Peyer's patch (tissue), 4 donors: ENCODE measurements around the gene ELOVL5. TPM values are rescaled to one million over a fixed set of nuclear protein-coding genes. Genes with fewer than 3 reads are reported as not detected.

Source experiments
- DNase-seq, 3 donors: peaks; one replicate each; pipeline ENCODE4 v3.0.0-alpha.2; 2017 to 2019
- H3K27ac ChIP-seq, 4 donors: fragments of 200-600 bp; sonication (generic); one replicate each; pipeline ENCODE4 v1.5.1; 2016 to 2019
- H3K27me3 ChIP-seq, 2 donors: fragments of 200-600 bp; sonication (generic); one replicate each; pipeline ENCODE4 v1.5.1; 2019
- H3K36me3 ChIP-seq, 3 donors: fragments of 200-600 bp; sonication (generic); one replicate each; pipeline ENCODE4 v1.5.1; 2016 to 2019
- H3K4me1 ChIP-seq, 4 donors: fragments of 200-600 bp; sonication (generic); one replicate each; pipeline ENCODE4 v1.5.1; 2016 to 2019
- H3K4me3 ChIP-seq, 4 donors: fragments of 200-600 bp; sonication (generic); 1 replicate in 3 of 4; 2 replicates in 1 of 4; pipeline ENCODE4 v1.5.1; 2016 to 2019; ENCODE audit warnings: mild to moderate bottlenecking in 1 of 4
- H3K9me3 ChIP-seq, 4 donors: fragments of 200-600 bp; sonication (generic); one replicate each; pipeline ENCODE4 v1.5.1; 2016 to 2019; ENCODE audit warnings: mild to moderate bottlenecking in 1 of 4
- POLR2A ChIP-seq, 2 donors: fragments of 450-650 bp; IDR thresholded peaks; one replicate each; pipeline ENCODE4 v1.5.1; 2017; ENCODE audit warnings: antibody characterized with exemption in 2 of 2, mild to moderate bottlenecking in 2 of 2, moderate library complexity in 2 of 2
- total RNA-seq, 4 donors: library from RNA; depleted of rRNA; stranded (reverse); fragments of >200 nt; gene quantifications; one replicate each; pipeline ENCODE4 v1.1.0, GENCODE V29; 2016
- TF ChIP-seq, protein P1 (sequence below), 6 experiments: fragments of 450-650 bp in 4 of 6; fragments of 200-600 bp in 2 of 6; sonication (generic) in 1 of 6; IDR thresholded peaks; one replicate each; pipeline ENCODE4 v1.5.1; 2017 to 2019; ENCODE audit warnings: antibody characterized with exemption in 6 of 6, mild to moderate bottlenecking in 3 of 6, moderate library complexity in 1 of 6

Gene ELOVL5
- total RNA-seq, 4 donors from 2014 or later = 40.3 to 101 (median 78.6) TPM

DNA sequence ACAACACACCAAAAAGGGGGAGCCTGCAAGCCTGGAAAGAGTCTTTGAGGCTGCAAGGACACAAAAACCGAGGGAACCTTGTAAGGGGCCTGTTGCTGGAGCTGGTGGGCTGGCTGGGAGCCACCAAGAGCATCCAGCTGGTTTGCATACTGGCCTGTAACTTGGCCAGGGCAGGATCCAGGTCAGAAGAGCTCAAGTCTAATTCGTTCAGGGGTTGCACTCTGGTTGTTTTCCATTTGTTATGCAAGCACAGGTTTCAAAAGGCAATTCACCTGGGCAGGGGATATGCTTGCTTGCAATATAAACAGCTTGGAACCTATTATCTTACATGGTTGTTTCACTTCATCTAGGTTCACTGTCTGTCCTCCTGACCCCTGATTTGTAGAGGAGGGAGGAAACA lies 101.8 kb downstream of the ELOVL5 start:
- Histone ChIP-seq H3K4me3 (no peak overlapping the region), H3K36me3 (no peaks in the 10 kb centered on the region), H3K27me3 (no peaks in the 10 kb centered on the region), H3K27ac (peak overlapping the region in 1 of 4 donors; percentile 42), H3K9me3 (no peaks in the 10 kb centered on the region), H3K4me1 (peaks cover 0 to 7% (median 0%) of the 10 kb centered on the region in 4 donors)
- TF ChIP-seq, protein P1, sequence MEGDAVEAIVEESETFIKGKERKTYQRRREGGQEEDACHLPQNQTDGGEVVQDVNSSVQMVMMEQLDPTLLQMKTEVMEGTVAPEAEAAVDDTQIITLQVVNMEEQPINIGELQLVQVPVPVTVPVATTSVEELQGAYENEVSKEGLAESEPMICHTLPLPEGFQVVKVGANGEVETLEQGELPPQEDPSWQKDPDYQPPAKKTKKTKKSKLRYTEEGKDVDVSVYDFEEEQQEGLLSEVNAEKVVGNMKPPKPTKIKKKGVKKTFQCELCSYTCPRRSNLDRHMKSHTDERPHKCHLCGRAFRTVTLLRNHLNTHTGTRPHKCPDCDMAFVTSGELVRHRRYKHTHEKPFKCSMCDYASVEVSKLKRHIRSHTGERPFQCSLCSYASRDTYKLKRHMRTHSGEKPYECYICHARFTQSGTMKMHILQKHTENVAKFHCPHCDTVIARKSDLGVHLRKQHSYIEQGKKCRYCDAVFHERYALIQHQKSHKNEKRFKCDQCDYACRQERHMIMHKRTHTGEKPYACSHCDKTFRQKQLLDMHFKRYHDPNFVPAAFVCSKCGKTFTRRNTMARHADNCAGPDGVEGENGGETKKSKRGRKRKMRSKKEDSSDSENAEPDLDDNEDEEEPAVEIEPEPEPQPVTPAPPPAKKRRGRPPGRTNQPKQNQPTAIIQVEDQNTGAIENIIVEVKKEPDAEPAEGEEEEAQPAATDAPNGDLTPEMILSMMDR (IDR thresholded peaks at IDR 0.05) = no peak
- no peak for TF ChIP-seq POLR2A (IDR thresholded peaks at IDR 0.05)
- no peak for DNase-seq

DNA sequence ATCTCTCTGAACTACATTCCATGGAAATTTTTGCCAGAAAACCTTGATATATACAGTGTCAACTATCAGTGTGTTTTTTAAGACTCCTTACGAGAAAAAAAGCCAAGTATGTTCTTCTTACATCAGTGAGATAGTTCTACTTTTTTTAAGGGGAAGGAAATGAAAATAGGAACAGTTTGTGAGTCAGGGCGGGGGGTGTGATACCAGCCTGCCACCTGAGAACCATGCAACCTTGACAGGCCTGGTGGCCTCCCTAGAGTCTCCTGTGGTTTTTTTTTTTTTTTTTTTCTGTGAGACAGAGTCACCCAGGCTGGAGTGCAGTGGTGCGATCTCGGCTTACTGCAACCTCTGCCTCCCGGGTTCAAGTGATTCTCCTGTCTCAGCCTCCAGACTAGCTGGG lies 103.8 kb downstream of the ELOVL5 start:
- DNase-seq = peak in 2 of 3 donors; percentile 80 to 82

DNA sequence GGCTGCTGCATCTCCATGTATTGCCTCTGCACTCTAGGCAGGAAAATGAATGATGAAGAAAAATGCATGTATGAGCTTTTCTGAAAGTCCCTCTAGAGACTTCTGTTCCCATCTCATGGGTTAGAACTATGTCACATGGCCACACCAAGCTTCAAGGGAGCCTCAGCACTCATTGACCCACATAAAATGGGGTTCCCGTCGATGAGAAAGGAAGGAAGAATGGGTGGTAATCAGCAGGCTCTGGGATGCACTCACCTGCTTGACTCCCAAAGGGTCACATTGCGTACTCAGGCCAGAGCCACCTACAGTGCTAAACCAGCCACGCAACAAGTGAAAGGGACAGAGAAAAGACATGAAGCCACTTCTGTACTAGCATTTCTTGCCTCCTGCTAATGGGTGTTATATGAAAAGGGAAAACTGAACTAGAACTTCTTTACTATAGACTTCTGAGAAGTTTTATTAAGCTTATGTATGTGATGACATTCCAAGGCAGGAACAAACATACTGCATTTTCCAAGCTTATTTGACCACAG lies 104.3 kb downstream of the ELOVL5 start:
- H3K27me3 ChIP-seq = no peaks in the 10 kb centered on the region
- no peak for TF ChIP-seq POLR2A (IDR thresholded peaks at IDR 0.05)
- TF ChIP-seq, protein P1 (IDR thresholded peaks at IDR 0.05) = no peak
- H3K4me1 ChIP-seq = peaks cover 0 to 12% (median 0%) of the 10 kb centered on the region in 4 donors
- H3K9me3 ChIP-seq = no peaks in the 10 kb centered on the region
- H3K4me3 ChIP-seq = no peak overlapping the region
- H3K27ac ChIP-seq = peak overlapping the region in 2 of 4 donors; percentile 46 to 74
- DNase-seq = no peak
- H3K36me3 ChIP-seq = no peaks in the 10 kb centered on the region

More for the DNA sequence above, 103.8 kb downstream of the ELOVL5 start:
- Histone ChIP-seq H3K9me3 (no peaks in the 10 kb centered on the region), H3K27ac (peak overlapping the region in 1 of 4 donors; percentile 74), H3K4me3 (no peak overlapping the region), H3K36me3 (no peaks in the 10 kb centered on the region), H3K27me3 (no peaks in the 10 kb centered on the region), H3K4me1 (peaks cover 0 to 12% (median 0%) of the 10 kb centered on the region in 4 donors)
- TF ChIP-seq, protein P1 (IDR thresholded peaks at IDR 0.05) = no peak
- TF ChIP-seq POLR2A (IDR thresholded peaks at IDR 0.05) = no peak

DNA sequence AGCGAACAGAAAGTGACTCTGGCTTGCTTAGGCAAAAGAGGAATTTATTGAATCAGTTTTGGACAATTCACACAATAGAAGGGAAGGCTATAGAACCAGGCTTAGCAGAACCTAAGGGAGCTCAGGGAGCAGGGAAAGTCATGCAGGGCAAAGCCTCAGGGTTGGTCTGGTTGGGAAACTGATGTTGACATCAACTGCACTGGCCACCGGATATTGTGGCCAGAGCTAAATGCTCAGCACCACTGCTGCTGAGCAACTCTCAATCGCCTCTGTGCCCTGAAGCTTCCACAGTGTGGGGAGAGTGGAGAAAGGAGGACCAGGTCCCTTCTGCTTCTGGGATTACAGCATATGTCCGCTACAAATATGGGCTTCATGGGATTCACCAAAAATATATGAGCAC lies 106.8 kb downstream of the ELOVL5 start:
- Histone ChIP-seq H3K27ac (peak overlapping the region in 1 of 4 donors; percentile 64), H3K9me3 (no peaks in the 10 kb centered on the region), H3K4me3 (no peak overlapping the region), H3K4me1 (peaks cover 0 to 12% (median 0%) of the 10 kb centered on the region in 4 donors), H3K27me3 (no peaks in the 10 kb centered on the region), H3K36me3 (no peaks in the 10 kb centered on the region)
- TF ChIP-seq POLR2A (IDR thresholded peaks at IDR 0.05) = no peak
- TF ChIP-seq, protein P1 (IDR thresholded peaks at IDR 0.05) = no peak
- no peak for DNase-seq

DNA sequence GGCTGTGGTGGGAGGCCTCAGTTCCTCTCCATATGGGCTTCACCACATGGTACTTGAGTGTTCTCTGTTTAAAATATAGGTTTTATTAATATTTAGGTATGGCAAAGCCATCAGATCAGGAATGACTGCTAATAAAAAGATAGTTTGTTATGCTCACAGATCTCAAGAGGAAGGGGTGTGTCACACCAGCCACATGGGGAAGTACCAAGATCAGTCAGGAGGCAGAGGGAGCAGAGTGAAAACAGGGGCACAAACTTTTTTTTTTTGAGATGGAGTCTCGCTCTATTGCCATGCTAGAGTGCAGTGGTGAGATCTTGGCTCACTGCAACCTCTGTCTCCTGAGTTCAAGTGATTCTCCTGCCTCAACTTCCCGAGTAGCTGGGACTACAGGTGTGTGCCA lies 108.0 kb downstream of the ELOVL5 start:
- peak in 2 of 3 donors; percentile 59 to 61 for DNase-seq
- Histone ChIP-seq H3K9me3 (no peaks in the 10 kb centered on the region), H3K27me3 (no peaks in the 10 kb centered on the region), H3K36me3 (no peaks in the 10 kb centered on the region), H3K4me1 (peaks cover 0 to 8% (median 0%) of the 10 kb centered on the region in 4 donors), H3K4me3 (no peak overlapping the region), H3K27ac (peak overlapping the region in 1 of 4 donors; percentile 64)
- no peak for TF ChIP-seq POLR2A (IDR thresholded peaks at IDR 0.05)
- TF ChIP-seq, protein P1 (IDR thresholded peaks at IDR 0.05) = no peak
